Measurements from ENCODE around the gene TNS3.

GRCh38 chr7:47521816-47522561 is 59.9 kb downstream of the TNS3 start:
- TF ChIP-seq CTCF (IDR thresholded peaks at IDR 0.05; ENCODE audit: insufficient read depth, low read depth, low read length): no peak
- TF ChIP-seq EZH2 (IDR thresholded peaks at IDR 0.05; ENCODE audit: insufficient read depth, low read length): no peak
